NB4 (cell line): ENCODE measurements around the gene STX1B.
"Not testable (repeated sequence)": the region's sequence is repeated elsewhere in the genome, so short reads cannot be mapped to it uniquely, and the experiment has no call there.

Source experiments
- CTCF ChIP-seq: IDR thresholded peaks from one replicate; pipeline ENCODE4 v1.5.1; 2012; ENCODE audit warnings: low read depth, low read length
- MAX ChIP-seq: IDR thresholded peaks from 2 replicates; pipeline ENCODE4 v1.6.1; 2011; ENCODE audit warnings: low read depth, low read length
- POLR2A ChIP-seq: IDR thresholded peaks from 2 replicates; pipeline ENCODE4 v1.6.1; 2011; ENCODE audit warnings: mild to moderate bottlenecking; ENCODE audit not compliant: insufficient read length; ENCODE audit errors: extremely low read depth

DNA sequence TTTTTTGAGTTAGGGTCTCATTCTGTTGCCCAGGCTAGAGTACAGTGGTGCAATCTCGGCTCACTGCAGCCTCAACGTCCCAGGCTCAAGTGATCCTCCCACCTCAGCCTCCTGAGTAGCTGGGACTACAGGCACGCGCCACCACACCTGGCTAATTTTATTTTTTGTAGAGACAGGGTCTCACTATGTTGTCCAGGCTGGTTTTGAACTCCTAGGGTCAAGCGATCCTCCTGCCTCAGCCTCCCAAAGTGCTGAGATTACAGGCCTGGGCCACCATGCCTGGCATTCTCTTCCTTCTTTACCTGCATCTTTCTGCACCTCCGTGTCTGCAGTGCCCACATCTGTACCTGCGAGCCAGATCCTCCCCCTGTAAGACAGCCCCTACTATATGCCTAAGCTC, 1.4 kb upstream of the STX1B start:
- TF ChIP-seq CTCF, POLR2A, MAX: not testable (repeated sequence)
